Karpas-422 (cell line): Measurements from ENCODE around the gene NECAP2. TPM values are rescaled to one million over a fixed set of nuclear protein-coding genes. Genes with fewer than 3 reads are reported as not detected.

Experiments used
- DNase-seq: peaks from one replicate; pipeline ENCODE4 v3.0.0-alpha.2; 2015
- H2AFZ ChIP-seq: fragments of 200-600 bp; sonication (generic); 2 replicates; pipeline ENCODE4 v1.6.1; 2014; ENCODE audit warnings: antibody characterized with exemption, low read length, mixed read lengths
- H3K27ac ChIP-seq: fragments of 200-600 bp; sonication (generic); 2 replicates; pipeline ENCODE4 v1.5.1; 2014; ENCODE audit warnings: mild to moderate bottlenecking, low read length, moderate library complexity
- H3K27me3 ChIP-seq: fragments of 200-600 bp; sonication (generic); 2 replicates; pipeline ENCODE4 v1.6.1; 2014; ENCODE audit warnings: low read length, mixed read lengths
- H3K36me3 ChIP-seq: fragments of 200-600 bp; sonication (generic); 2 replicates; pipeline ENCODE4 v1.6.1; 2014; ENCODE audit warnings: low read length, mixed read lengths; ENCODE audit not compliant: insufficient read depth
- H3K4me1 ChIP-seq: fragments of 200-600 bp; sonication (generic); 2 replicates; pipeline ENCODE4 v1.6.1; 2014; ENCODE audit warnings: mild to moderate bottlenecking, low read length, mixed read lengths
- H3K4me2 ChIP-seq: fragments of 200-600 bp; sonication (generic); 2 replicates; pipeline ENCODE4 v1.6.1; 2014; ENCODE audit warnings: low read length, low read depth, mild to moderate bottlenecking; ENCODE audit not compliant: poor library complexity, severe bottlenecking
- H3K4me3 ChIP-seq: fragments of 200-600 bp; sonication (generic); 2 replicates; pipeline ENCODE4 v1.5.1; 2014; ENCODE audit warnings: mild to moderate bottlenecking, antibody characterized with exemption, low read length, mixed read lengths
- H3K79me2 ChIP-seq: fragments of 200-600 bp; sonication (generic); 2 replicates; pipeline ENCODE4 v1.6.1; 2014; ENCODE audit warnings: mild to moderate bottlenecking, low read length, mixed read lengths
- H3K9ac ChIP-seq: fragments of 200-600 bp; sonication (generic); 2 replicates; pipeline ENCODE4 v1.6.0; 2014; ENCODE audit warnings: low read length
- H3K9me2 ChIP-seq: fragments of 200-600 bp; sonication (generic), shearing (Covaris generic); replicated peaks from 2 replicates; pipeline ENCODE4 v1.6.0; 2014; ENCODE audit warnings: mild to moderate bottlenecking, low read length, moderate library complexity; ENCODE audit not compliant: insufficient read depth
- H3K9me3 ChIP-seq: fragments of 300-700, 200-600 bp; sonication (generic); 2 replicates; pipeline ENCODE4 v1.6.1; 2014; ENCODE audit warnings: low read length, mixed read lengths
- H4K20me1 ChIP-seq: fragments of 200-600 bp; sonication (generic); 2 replicates; pipeline ENCODE4 v1.6.1; 2014; ENCODE audit warnings: mild to moderate bottlenecking, antibody characterized with exemption, low read length, low read depth; ENCODE audit not compliant: insufficient read depth
- total RNA-seq: library from RNA; depleted of rRNA; stranded (reverse); fragments of >200 nt; shearing (Covaris generic); gene quantifications from 2 replicates; pipeline ENCODE4 v1.2.3, GENCODE V29; 2014; ENCODE audit warnings: low replicate concordance; rRNA removed

NECAP2 gene
- 50.4 and 54.9 TPM in 2 replicates for total RNA-seq

DNA sequence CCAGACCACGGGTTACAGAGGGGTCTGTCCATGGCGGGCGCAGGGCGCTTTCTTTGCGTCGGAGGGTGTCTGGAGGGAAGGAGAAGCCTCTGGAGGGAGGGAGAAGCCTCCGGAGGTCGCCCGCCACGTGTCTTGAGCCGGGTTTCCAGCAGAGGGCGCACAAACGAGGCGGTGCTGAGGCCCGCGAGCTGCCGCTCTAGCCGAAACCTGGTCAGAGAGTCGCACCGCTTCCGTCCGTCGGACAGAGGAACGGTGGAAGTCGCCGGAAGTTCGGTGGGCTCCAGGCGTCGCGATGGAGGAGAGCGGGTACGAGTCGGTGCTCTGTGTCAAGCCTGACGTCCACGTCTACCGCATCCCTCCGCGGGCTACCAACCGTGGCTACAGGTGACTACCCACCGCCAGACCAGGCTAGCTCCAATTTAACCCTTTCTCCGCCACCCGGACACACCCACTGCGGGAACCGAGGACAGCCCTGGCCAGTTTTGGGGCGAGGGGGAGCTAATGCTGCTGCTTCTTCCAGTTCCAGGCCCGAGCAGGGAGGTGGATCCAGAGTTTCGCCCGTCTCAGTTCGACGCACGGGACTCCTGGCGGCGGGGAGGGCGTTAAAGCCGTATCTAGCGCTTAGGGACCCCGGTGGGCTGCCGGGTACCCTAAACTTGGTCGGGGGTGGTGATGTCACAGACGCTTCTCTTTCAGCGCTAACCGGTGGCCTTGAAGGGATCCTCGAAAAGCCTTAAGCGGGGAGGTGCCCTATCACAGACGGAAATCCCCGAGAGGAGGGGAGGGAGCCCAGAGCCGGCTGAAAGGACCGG is at the start of gene NECAP2:
Gene NECAP2, plus strand, starts transcription at position 255 of the 812 bp plus-strand sequence. Its CDS starts 38 bp downstream, at position 293.
- Histone ChIP-seq H3K9ac (peak within 1 kb of the TSS; percentile 96), H3K4me2 (peak within 1 kb of the TSS; percentile 98), H3K9me3 (no peaks in the 10 kb centered on the region), H3K36me3 (peaks cover 12% of the 10 kb centered on the region; the same call in 1 of the 2 replicates), H3K9me2 (no peaks in the 10 kb centered on the region), H3K27me3 (no peaks in the 10 kb centered on the region), H4K20me1 (peaks cover 3% of the 10 kb centered on the region; the same call in 1 of the 2 replicates), H3K27ac (peak within 1 kb of the TSS; percentile 27; the same call in 1 of the 2 replicates), H3K4me3 (peak within 1 kb of the TSS; percentile 92), H2AFZ (peak within 1 kb of the TSS; percentile 84; the same call in 1 of the 2 replicates), H3K79me2 (peaks cover 43% of the 10 kb centered on the region), H3K4me1 (peaks cover 21% of the 10 kb centered on the region)
- DNase-seq, result peak; percentile 97

GRCh38 chr1:16391411-16391810 is 49.1 kb upstream of the NECAP2 start:
- no peak overlapping the region for H3K4me3 ChIP-seq
- no peaks in the 10 kb centered on the region for H3K27me3 ChIP-seq
- H4K20me1 ChIP-seq, result peaks cover 65% of the 10 kb centered on the region
- H3K27ac ChIP-seq, result no peak overlapping the region
- no peak overlapping the region for H3K9ac ChIP-seq
- peaks cover 15% of the 10 kb centered on the region; the same call in 1 of the 2 replicates for H3K36me3 ChIP-seq
- no peaks in the 10 kb centered on the region for H3K9me3 ChIP-seq
- H3K79me2 ChIP-seq, result peaks cover 80% of the 10 kb centered on the region
- no peak for DNase-seq
- H3K4me2 ChIP-seq, result no peak overlapping the region
- no peaks in the 10 kb centered on the region for H3K9me2 ChIP-seq
- H3K4me1 ChIP-seq, result peaks cover 19% of the 10 kb centered on the region
- no peak overlapping the region for H2AFZ ChIP-seq

GRCh38 chr1:16392740-16393569 is 47.6 kb upstream of the NECAP2 start:
- peaks cover 20% of the 10 kb centered on the region; the same call in 1 of the 2 replicates for H3K36me3 ChIP-seq

DNA sequence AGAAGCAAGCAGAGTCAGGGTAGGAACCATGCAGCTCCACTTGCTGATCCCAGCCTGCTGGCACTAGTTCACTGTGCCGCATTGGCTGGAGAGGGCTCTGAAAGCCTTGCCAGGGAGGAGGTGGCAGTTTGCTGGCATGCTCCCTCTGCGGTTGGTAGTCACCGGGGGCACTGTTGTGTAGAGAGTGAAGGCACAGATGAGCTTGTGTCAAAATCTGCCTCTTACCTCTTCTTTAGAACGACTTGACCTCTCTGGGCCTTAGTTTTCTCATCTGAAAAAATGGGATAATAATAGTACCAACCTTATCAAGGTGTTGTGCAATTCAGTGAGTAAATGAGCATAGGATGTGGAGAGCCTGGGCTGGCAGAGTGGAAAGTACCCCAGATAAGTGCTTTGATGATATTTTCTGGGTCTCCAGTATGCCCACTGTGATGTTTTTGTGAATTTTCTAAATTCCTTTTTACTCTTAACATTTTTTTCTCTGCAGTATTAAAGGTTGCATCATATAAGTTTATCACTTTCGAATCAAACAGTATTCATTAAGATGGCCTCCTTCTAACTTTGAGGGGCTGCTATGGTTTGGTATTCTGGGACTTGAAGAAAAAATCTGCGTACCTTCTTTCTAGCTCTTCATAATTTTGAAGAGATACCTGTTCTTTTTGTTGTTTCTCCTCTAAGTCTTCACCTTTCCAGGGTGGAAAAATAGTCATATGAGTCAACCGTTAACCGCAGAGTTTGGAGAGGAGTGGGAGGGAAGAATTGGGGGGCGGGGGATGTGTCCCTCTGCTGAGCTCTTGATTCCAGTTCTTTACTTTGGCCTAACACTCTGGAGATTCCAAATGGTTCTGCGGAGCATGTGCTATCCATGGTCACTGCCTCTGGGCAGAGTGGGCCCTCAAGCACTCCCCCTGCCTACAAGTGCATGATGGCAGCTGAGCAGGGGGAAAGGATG is 46.7 kb upstream of the NECAP2 start:
- Histone ChIP-seq H3K36me3 (peaks cover 20% of the 10 kb centered on the region; the same call in 1 of the 2 replicates), H3K4me3 (no peak overlapping the region), H3K27ac (no peak overlapping the region), H3K9ac (no peak overlapping the region), H4K20me1 (peaks cover 56% of the 10 kb centered on the region), H3K27me3 (no peaks in the 10 kb centered on the region), H3K4me1 (peaks cover 25% of the 10 kb centered on the region), H2AFZ (no peak overlapping the region), H3K9me2 (no peaks in the 10 kb centered on the region), H3K9me3 (no peaks in the 10 kb centered on the region), H3K4me2 (no peak overlapping the region), H3K79me2 (peaks cover 56% of the 10 kb centered on the region)
- DNase-seq, result no peak

More at GRCh38 chr1:16392740-16393569, 47.6 kb upstream of the NECAP2 start:
- Histone ChIP-seq H3K79me2 (peaks cover 65% of the 10 kb centered on the region), H2AFZ (no peak overlapping the region), H4K20me1 (peaks cover 52% of the 10 kb centered on the region), H3K27ac (no peak overlapping the region), H3K4me1 (peaks cover 16% of the 10 kb centered on the region), H3K4me2 (no peak overlapping the region), H3K27me3 (no peaks in the 10 kb centered on the region), H3K9me2 (no peaks in the 10 kb centered on the region), H3K4me3 (no peak overlapping the region), H3K9ac (no peak overlapping the region), H3K9me3 (no peaks in the 10 kb centered on the region)
- no peak for DNase-seq

- H2AFZ ChIP-seq, result no peak overlapping the region
- H4K20me1 ChIP-seq, result peaks cover 51% of the 10 kb centered on the region
- H3K79me2 ChIP-seq, result peaks cover 49% of the 10 kb centered on the region
- peaks cover 29% of the 10 kb centered on the region for H3K4me1 ChIP-seq
- H3K27me3 ChIP-seq, result no peaks in the 10 kb centered on the region
- no peak overlapping the region for H3K9ac ChIP-seq
- no peak overlapping the region for H3K4me3 ChIP-seq
- no peak overlapping the region for H3K27ac ChIP-seq
- H3K36me3 ChIP-seq, result peaks cover 23% of the 10 kb centered on the region; the same call in 1 of the 2 replicates
- no peaks in the 10 kb centered on the region for H3K9me2 ChIP-seq
- no peak for DNase-seq
- H3K4me2 ChIP-seq, result no peak overlapping the region
- no peaks in the 10 kb centered on the region for H3K9me3 ChIP-seq
These were observed 45.5 kb upstream of the NECAP2 start for GRCh38 chr1:16394977-16395376.

DNA sequence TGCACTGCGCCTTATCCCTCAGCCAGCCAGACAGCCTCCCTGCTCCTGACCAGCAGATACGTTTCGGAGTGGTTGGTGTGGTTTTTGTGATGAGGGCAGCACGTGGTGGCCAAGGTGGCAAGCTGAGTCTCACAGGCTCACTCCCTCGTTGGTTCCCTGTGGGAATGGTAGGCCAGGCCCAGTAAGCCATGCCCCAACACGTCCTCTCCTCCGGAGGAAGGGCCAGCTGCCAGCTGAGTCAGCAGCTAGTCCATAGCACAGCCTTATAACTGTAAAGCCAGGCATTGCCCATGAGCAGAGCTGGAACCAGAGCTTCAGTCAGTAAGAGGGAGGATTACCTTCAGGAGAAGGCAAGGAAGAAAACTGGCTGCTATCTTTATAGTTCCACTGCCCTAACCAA is 43.9 kb upstream of the NECAP2 start:
- no peaks in the 10 kb centered on the region for H3K27me3 ChIP-seq
- H3K9me2 ChIP-seq, result no peaks in the 10 kb centered on the region
- no peak overlapping the region for H2AFZ ChIP-seq
- H3K4me3 ChIP-seq, result no peak overlapping the region
- H3K9me3 ChIP-seq, result no peaks in the 10 kb centered on the region
- no peak overlapping the region for H3K4me2 ChIP-seq
- peaks cover 35% of the 10 kb centered on the region for H4K20me1 ChIP-seq
- DNase-seq, result no peak
- peaks cover 32% of the 10 kb centered on the region for H3K79me2 ChIP-seq
- peaks cover 23% of the 10 kb centered on the region; the same call in 1 of the 2 replicates for H3K36me3 ChIP-seq
- H3K27ac ChIP-seq, result no peak overlapping the region
- H3K9ac ChIP-seq, result no peak overlapping the region
- H3K4me1 ChIP-seq, result peaks cover 28% of the 10 kb centered on the region

DNA sequence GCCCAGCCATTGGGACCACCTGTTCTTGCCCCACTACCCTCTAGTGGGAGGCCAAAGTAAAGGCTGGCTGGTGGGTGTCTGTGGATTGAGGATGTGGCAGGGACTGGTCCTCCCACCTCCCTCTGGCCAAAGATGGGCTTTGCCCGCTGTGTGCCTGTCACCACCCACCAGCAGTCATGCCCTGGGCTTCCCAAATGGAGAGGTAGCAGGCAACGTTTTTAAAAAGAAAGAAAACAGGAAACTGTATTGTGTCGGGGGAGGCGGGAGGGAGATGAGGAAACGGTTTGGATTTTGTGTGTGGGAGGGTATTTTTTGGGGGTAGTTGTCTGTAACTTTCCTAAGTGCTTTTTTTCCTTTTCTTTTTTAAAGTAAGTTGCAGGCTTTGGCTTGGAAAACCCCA is 43.4 kb upstream of the NECAP2 start:
- Histone ChIP-seq H3K36me3 (peaks cover 23% of the 10 kb centered on the region; the same call in 1 of the 2 replicates), H3K9ac (no peak overlapping the region), H3K79me2 (peaks cover 27% of the 10 kb centered on the region), H3K4me1 (peaks cover 28% of the 10 kb centered on the region), H2AFZ (no peak overlapping the region), H3K4me3 (no peak overlapping the region), H3K9me2 (no peaks in the 10 kb centered on the region), H3K9me3 (no peaks in the 10 kb centered on the region), H4K20me1 (peaks cover 30% of the 10 kb centered on the region), H3K27me3 (no peaks in the 10 kb centered on the region), H3K4me2 (no peak overlapping the region), H3K27ac (no peak overlapping the region)
- no peak for DNase-seq
